Uterus (tissue), 2 donors: ENCODE measurements around the gene TRIO.

ENCODE experiments used
- POLR2A ChIP-seq, 2 donors: fragments of 450-650 bp; IDR thresholded peaks; one replicate each; pipeline ENCODE4 v1.6.1; 2016; ENCODE audit warnings: antibody characterized with exemption in 2 of 2, mild to moderate bottlenecking in 1 of 2, moderate library complexity in 1 of 2
- TF ChIP-seq, protein P1 (sequence below), 4 experiments: fragments of 200-600 bp in 2 of 4; fragments of 450-650 bp in 2 of 4; sonication (generic) in 2 of 4; IDR thresholded peaks; one replicate each; pipeline ENCODE4 v1.5.1; 2016 to 2019; ENCODE audit warnings: antibody characterized with exemption in 4 of 4, mild to moderate bottlenecking in 2 of 4, moderate library complexity in 1 of 4

DNA sequence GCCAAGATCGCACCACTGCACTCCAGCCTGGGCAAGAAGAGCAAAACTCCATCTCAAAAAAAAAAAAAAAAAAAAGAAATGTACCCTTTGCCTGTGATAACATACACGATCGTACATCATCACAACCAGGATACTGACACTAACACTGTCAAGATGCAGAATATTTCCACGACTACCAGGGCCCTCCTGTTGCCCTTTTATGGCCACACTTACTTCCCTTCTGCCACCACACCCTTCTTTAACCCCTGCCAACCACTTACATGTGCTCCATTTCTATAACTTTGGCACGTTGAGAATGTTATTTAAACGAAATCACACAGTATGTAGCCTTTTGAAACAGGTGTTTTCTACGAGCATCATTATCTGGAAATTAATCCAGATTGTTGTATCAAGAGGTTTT is 369.4 kb downstream of the TRIO start:
- TF ChIP-seq, protein P1, sequence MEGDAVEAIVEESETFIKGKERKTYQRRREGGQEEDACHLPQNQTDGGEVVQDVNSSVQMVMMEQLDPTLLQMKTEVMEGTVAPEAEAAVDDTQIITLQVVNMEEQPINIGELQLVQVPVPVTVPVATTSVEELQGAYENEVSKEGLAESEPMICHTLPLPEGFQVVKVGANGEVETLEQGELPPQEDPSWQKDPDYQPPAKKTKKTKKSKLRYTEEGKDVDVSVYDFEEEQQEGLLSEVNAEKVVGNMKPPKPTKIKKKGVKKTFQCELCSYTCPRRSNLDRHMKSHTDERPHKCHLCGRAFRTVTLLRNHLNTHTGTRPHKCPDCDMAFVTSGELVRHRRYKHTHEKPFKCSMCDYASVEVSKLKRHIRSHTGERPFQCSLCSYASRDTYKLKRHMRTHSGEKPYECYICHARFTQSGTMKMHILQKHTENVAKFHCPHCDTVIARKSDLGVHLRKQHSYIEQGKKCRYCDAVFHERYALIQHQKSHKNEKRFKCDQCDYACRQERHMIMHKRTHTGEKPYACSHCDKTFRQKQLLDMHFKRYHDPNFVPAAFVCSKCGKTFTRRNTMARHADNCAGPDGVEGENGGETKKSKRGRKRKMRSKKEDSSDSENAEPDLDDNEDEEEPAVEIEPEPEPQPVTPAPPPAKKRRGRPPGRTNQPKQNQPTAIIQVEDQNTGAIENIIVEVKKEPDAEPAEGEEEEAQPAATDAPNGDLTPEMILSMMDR (IDR thresholded peaks at IDR 0.05): no peak
- no peak for TF ChIP-seq POLR2A (IDR thresholded peaks at IDR 0.05)
